Hematopoietic multipotent progenitor cell (in vitro differentiated cells): ENCODE measurements around the gene FNDC10. TPM values are rescaled to one million over a fixed set of nuclear protein-coding genes. Genes with fewer than 3 reads are reported as not detected.
"Not testable (repeated sequence)": the region's sequence is repeated elsewhere in the genome, so short reads cannot be mapped to it uniquely, and the experiment has no call there.

Experiments used
- DNase-seq, 3 donors: peaks; one replicate each; pipeline ENCODE4 v3.0.0-alpha.2; 2011 to 2015; ENCODE audit warnings: low read depth in 2 of 3, low spot score in 2 of 3
- total RNA-seq: library from RNA; depleted of rRNA; stranded (reverse); fragments of >200 nt; gene quantifications from one replicate; pipeline ENCODE4 v1.2.3, GENCODE V29; 2012

FNDC10 gene
- total RNA-seq, 1 donor, result 3.5 TPM

DNA sequence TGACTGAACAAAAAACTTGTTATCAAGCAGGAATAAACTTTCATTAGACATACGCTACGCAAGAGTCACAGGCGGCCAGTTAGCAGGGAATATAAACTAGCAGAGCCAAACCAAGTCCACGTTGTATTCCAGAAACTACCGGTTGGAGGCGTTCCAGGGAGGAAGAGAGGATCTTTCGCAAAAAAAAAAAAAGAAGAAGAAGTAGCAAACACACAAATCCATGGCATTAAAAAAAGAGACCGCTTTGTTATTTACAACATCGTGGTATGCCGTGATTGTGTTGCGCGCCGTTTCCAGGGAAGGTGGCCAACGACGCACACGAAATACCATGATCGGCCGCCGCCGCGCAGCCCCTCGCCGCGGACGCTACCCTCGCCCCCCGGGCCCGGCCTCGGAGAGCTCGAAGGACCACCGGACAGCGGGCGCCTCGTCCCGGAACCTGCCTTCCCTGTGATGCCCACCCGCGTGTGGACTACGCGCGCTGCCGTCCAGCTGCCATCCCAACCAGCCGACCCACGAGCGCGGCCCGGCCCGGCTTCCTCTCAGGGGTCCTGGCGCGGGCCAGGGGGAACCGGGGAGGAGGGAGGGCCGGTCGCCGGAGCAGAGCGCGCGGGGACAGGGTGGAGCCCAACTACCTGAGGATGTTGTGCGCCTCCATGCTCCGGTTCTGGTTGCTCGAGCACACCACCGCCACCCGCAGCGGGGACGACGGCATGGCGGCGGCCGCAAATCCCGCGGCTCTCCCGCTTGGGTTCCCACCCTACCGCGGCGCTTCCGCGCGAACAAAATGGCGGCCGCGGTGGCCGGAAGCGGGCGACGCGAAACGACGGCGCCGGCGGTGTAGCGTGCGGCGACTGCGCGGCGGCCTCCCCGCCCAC lies 25.9 kb downstream of the FNDC10 start:
- peak in 2 of 3 donors; percentile 73 to 83 for DNase-seq

DNA sequence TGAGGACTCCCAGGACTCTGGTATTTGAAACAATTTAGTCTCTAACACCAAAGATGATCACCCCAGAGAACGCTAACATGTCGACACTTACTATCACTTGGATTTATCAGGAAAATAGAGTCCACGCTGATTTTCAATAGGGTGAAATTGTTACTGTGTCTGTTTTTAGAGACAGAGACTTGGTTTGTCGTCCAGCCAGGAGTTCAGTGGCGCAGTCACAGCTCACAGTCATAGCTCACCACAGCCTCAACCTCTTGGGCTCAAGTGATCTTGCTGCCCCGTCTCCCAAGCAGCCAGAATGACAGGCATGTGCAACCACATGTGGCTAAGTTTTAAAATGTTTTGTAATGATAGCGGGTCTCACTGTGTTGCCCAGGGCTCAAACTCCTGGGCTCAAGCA lies 30.6 kb downstream of the FNDC10 start:
- DNase-seq, result no peak

DNA sequence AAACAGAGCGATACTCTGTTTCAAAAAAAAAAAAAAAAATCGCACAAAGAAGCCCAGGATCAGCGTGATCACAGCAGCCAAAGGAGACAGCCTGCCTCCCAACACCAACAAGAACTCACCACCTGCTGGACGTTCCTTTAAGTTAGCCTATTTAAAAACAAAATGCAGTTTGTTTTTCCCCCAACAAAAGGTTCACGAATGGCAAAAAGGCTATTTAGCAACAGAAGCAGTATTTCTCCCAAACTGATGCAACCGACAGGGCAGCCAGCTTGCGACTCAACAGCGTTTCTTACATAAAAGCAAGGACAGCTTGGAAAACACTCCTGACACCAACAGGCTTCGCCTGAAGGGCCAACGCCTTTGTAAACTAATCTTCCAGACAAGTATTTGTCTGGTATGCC lies 32.0 kb downstream of the FNDC10 start:
- no peak for DNase-seq

DNA sequence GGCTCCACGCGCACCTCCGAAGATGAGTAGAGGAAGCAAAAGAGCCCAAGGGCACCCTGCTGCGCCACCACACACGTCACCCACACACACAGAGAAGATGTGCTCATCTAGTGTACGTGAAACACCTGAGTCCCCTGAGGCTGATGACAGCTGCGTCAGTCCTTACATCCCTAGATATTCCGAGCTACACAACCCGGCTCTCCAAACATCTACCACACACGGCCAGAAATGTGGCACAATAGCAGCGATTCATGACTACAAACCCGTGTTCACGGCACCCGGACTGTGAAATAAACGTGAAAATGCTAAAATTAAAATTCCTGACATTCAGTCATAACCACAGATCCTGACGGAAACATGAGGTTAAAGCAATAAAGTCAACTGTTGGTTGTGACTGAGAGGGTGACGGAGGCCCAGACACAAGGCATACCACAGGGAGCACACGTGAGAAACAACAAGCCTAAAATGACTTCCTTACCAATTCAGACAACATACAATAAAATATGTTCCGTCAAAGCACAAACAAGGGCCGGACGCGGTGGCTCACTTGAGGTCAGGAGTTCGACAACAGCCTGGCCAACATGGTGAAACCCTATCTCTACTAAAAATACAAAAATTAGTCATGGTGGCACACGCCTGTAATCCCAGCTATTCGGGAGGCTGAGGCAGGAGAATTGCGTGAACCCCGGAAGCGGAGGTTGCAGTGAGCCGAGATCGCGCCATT lies 32.6 kb downstream of the FNDC10 start:
- DNase-seq, result no peak

DNA sequence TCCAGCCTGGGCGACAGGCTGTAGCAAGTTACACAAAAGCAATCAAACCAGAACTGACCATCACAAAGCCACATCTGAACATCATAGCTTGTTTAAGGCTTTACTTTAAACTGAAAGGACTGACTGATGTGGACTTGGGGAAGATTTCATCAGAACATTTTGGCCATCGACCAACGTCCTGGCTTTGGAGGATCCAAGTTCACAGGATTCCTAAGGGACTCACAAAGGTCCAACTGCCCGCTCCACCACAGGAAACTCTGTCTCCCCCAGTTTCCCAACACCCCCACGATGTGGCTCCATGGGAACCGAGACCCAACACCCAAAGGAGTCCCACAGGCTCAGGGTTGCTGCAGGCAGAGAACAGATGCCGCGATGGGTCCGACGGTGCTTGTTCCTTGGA lies 34.6 kb downstream of the FNDC10 start:
- no peak for DNase-seq

- DNase-seq, result no peak
Observed at GRCh38 chr1:1564268-1564667, 35.7 kb downstream of the FNDC10 start.

DNA sequence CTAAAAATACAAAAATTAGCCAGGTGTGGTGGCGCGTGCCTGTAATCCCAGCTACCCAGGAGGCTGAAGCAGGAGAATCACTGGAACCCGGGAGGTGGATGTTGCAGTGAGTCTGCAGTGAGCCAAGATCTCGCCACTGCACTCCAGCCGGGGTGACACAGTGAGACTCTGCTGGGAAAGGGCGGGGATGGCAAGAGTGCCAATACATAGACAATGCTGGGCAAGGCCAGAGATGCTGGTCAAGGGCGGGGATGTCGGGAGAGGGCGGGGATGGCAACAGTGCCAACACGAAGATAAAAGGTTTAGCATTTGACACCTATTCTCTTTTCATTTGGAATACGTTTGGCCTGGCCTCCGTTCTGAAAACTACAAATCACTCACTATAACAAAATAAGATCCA lies 36.2 kb downstream of the FNDC10 start:
- no peak for DNase-seq

DNA sequence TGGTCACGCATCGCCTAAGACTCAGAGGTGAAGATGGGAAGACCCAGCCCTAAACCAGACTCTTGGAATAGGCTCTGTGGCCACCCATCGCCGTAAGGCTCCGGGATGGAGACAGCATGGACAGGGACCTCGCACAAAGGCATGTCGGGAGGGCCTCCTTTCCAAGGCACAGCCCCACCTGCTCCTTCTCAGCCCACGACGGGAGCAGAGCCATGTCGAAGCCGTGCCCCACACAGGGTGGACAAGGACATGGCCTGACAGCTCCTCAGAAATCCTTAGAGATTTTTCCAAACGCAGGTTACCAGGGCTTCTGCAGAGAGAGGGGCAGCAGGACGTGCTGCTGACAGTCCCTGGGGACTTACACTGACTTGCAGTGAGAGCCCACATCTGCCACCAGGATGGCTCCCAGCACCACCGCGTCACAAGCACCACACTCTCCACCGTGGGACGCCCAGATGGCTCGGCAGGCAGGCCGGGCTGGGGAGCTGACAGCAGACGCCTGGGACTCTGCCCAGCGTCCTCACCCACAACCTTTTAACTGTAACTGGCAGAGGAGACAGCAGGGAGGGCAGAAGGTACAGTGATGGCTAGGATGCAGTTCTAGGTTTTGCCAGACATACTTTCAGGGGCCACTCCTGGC lies 37.3 kb downstream of the FNDC10 start:
- DNase-seq, result no peak

DNA sequence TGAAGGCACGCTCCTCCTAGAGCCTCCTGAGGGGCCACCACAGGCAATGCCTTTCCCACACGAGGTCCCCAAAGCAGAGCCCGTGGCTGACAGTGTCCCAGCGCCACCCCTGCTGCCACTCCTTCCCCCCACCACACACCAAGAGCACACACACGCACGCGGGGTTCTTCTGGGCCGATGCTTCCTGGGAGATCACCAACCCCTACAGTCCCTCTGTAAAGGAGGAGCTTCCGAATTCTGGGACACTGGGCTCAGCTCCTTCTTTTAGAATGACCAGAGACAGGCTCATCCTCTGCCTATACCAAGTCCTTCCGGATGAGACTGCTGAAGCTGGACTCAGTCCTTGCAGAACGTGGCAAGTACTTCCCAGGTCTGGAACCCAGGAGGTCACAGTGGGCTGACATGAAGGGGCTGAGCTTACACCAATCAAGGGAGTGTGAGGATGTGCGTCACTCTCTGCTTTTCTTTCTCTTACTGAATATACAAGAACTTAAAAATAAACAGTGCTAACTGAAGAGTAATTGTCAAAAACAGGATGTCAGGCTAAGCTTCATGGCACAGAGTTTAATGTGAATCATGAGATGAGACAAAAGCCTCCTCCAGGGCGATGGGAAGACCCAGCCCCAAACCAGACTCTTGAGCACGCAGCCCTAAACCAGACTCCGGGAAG lies 38.0 kb downstream of the FNDC10 start:
- no peak for DNase-seq

DNA sequence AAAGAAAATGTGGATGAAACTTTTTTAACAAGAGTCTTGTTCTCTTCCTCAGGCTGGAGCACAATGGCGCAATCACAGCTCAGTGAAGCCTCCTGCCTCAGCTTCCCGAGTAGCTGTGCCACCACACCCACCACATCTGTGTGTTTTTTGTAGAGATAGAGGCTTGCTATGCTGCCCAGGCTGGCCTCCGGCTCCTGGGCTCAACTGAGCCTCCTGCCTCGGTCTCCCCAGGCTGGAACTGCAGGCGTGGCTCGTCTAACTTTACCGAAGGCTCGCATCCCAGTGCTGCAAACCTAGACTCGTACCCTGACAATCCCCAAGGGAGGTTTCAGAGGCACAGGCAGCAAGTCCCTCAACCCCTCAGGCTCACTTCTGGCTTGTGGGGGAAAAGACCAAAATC lies 39.8 kb downstream of the FNDC10 start:
- no peak for DNase-seq

- no peak for DNase-seq
Observed at GRCh38 chr1:1559066-1559465, 40.9 kb downstream of the FNDC10 start.

- DNase-seq, result no peak
Observed at GRCh38 chr1:1558591-1558990, 41.3 kb downstream of the FNDC10 start.

- DNase-seq, result not testable (repeated sequence)
Observed at GRCh38 chr1:1557688-1558087, 42.2 kb downstream of the FNDC10 start.

GRCh38 chr1:1556961-1557360 lies 43.0 kb downstream of the FNDC10 start:
- DNase-seq, result not testable (repeated sequence)

GRCh38 chr1:1556505-1556904 lies 43.4 kb downstream of the FNDC10 start:
- no peak for DNase-seq

GRCh38 chr1:1554926-1555915 lies 44.7 kb downstream of the FNDC10 start:
- DNase-seq, result no peak

DNA sequence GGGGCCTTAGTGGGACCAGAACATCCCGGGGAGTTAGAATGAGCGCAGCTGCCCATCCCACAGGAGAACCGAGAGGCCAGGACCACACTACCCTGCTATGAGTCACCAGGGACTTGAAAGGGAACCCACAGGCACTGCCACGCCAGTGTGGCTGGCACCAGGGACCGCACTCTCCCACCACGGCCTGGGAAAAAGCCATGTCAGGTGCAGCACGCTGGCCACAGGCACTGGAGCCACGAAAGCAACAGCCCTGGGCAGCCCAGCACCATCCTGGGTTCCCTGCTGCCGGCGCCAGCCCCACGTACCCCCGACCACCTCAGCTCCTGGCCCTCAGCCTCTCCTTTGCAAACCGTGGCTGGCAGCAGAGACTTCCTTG lies 45.4 kb downstream of the FNDC10 start:
- no peak for DNase-seq

DNA sequence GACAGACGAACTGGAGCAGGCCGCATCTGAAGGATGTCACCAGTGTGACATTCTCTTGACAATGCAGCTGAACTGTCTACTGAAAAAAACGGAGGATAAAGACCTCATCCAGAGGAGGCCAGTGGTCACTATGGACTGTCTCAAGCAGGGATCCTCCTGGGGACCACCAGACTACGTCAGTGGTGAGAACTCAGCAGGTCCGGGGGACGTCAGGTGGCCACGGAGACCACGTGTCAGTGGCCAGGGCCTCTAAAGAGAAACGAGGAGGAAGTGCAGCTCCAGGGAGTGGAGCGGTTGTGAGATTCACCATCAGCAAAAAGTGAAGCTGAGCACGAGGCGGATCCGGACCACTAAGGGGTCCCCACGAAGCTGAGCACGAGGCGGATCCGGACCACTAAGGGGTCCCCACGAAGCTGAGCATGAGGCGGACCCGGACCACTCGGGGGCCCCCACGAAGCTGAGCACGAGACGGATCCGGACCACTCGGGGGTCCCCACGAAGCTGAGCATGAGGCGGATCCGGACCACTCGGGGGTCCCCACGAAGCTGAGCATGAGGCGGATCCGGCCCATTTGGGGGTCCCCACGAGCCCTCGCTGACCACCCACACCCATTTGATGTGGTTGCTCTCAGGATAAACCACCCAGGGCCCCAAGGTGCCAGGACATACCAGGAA lies 46.0 kb downstream of the FNDC10 start:
- DNase-seq, result no peak

GRCh38 chr1:1552263-1552639 lies 47.7 kb downstream of the FNDC10 start:
- DNase-seq, result no peak
